Mesenchymal stem cell (in vitro differentiated cells and primary cell): ENCODE data around the gene RBMS3.

Source experiments
- DNase-seq: peaks from one replicate; pipeline ENCODE4 v3.0.0-alpha.2; 2013
- H2AFZ ChIP-seq: one replicate; pipeline ENCODE4 v1.6.1; 2013; ENCODE audit warnings: low read depth, mild to moderate bottlenecking, control low read depth, inconsistent platforms, low read length, moderate library complexity
- H2AK5ac ChIP-seq: 2 replicates; pipeline ENCODE4 v1.6.1; 2013; ENCODE audit warnings: low read length, moderate library complexity, mild to moderate bottlenecking, inconsistent platforms; ENCODE audit not compliant: severe bottlenecking
- H2BK120ac ChIP-seq: one replicate; pipeline ENCODE4 v1.6.1; 2013; ENCODE audit warnings: low read depth, mild to moderate bottlenecking, inconsistent platforms, low read length, moderate library complexity
- H2BK12ac ChIP-seq, 2 experiments: one replicate each; pipeline ENCODE4 v1.6.1; 2013; ENCODE audit warnings: inconsistent platforms in 2 of 2, low read length in 2 of 2, mild to moderate bottlenecking in 2 of 2, moderate library complexity in 2 of 2, control low read depth in 1 of 2
- H2BK15ac ChIP-seq: one replicate; pipeline ENCODE4 v1.6.1; 2013; ENCODE audit warnings: mild to moderate bottlenecking, low read depth, inconsistent platforms; ENCODE audit not compliant: poor library complexity, severe bottlenecking
- H2BK5ac ChIP-seq: 2 replicates; pipeline ENCODE4 v1.6.1; 2013; ENCODE audit warnings: low read depth, mild to moderate bottlenecking, low read length, control low read depth, inconsistent platforms; ENCODE audit not compliant: poor library complexity, severe bottlenecking
- H3K14ac ChIP-seq, 2 experiments: one replicate each; pipeline ENCODE4 v1.6.1; 2013; ENCODE audit warnings: inconsistent platforms in 2 of 2, low read length in 2 of 2, control low read depth in 1 of 2, mild to moderate bottlenecking in 1 of 2, moderate library complexity in 1 of 2
- H3K18ac ChIP-seq, 2 experiments: one replicate each; pipeline ENCODE4 v1.6.1; 2013; ENCODE audit warnings: inconsistent platforms in 2 of 2, low read length in 2 of 2, control low read depth in 1 of 2, low read depth in 1 of 2, mild to moderate bottlenecking in 1 of 2
- H3K23ac ChIP-seq, 2 experiments: one replicate each; pipeline ENCODE4 v1.6.1; 2013; ENCODE audit warnings: inconsistent platforms in 2 of 2, low read length in 2 of 2, mild to moderate bottlenecking in 2 of 2, moderate library complexity in 2 of 2, control low read depth in 1 of 2
- H3K27ac ChIP-seq: 2 replicates; pipeline ENCODE4 v1.5.1; 2013; ENCODE audit warnings: mild to moderate bottlenecking, moderate library complexity, low read length, control low read depth, inconsistent platforms; ENCODE audit not compliant: poor library complexity, severe bottlenecking
- H3K27me3 ChIP-seq, 2 experiments: 2 replicates each; pipeline versions ENCODE4 v1.6.1 to v1.7.0; 2013; ENCODE audit warnings: low read length in 2 of 2, mild to moderate bottlenecking in 2 of 2, moderate library complexity in 2 of 2, control low read depth in 1 of 2, inconsistent platforms in 1 of 2; ENCODE audit not compliant: control insufficient read depth in 1 of 2, insufficient read depth in 1 of 2
- H3K36me3 ChIP-seq, 2 experiments: 2 replicates each; pipeline versions ENCODE4 v1.6.1 to v1.7.0; 2013; ENCODE audit warnings: low read length in 2 of 2, control low read depth in 1 of 2, inconsistent platforms in 1 of 2, low read depth in 1 of 2, mild to moderate bottlenecking in 1 of 2; ENCODE audit not compliant: insufficient read depth in 2 of 2, control insufficient read depth in 1 of 2
- H3K4ac ChIP-seq, 2 experiments: one replicate each; pipeline ENCODE4 v1.6.1; 2013; ENCODE audit warnings: inconsistent platforms in 2 of 2, low read length in 2 of 2, mild to moderate bottlenecking in 2 of 2, moderate library complexity in 2 of 2, control low read depth in 1 of 2, low read depth in 1 of 2
- H3K4me1 ChIP-seq: 2 replicates; pipeline ENCODE4 v1.6.1; 2013; ENCODE audit warnings: low read depth, low read length, control low read depth; ENCODE audit not compliant: control insufficient read depth, insufficient read depth
- H3K4me2 ChIP-seq: 2 replicates; pipeline ENCODE4 v1.6.1; 2013; ENCODE audit warnings: low read length, mild to moderate bottlenecking, inconsistent platforms; ENCODE audit not compliant: poor library complexity, severe bottlenecking
- H3K4me3 ChIP-seq, 2 experiments: 2 replicates each; pipeline versions ENCODE4 v1.5.1 to v1.7.0; 2013; ENCODE audit warnings: low read length in 2 of 2, mild to moderate bottlenecking in 2 of 2, control low read depth in 1 of 2, low read depth in 1 of 2; ENCODE audit not compliant: insufficient read depth in 1 of 2
- H3K79me1 ChIP-seq: replicated peaks from 2 replicates; pipeline ENCODE4 v1.6.1; 2013; ENCODE audit warnings: mild to moderate bottlenecking, control low read depth, low read length, inconsistent platforms; ENCODE audit not compliant: poor library complexity, severe bottlenecking
- H3K9ac ChIP-seq: 2 replicates; pipeline ENCODE4 v1.7.0; 2013; ENCODE audit warnings: mild to moderate bottlenecking, low read length, moderate library complexity
- H3K9me3 ChIP-seq: 2 replicates; pipeline ENCODE4 v1.7.0; 2013; ENCODE audit warnings: mild to moderate bottlenecking, low read length; ENCODE audit not compliant: control insufficient read depth
- H4K8ac ChIP-seq: one replicate; pipeline ENCODE4 v1.6.1; 2013; ENCODE audit warnings: inconsistent platforms, mild to moderate bottlenecking, low read length, moderate library complexity
- H4K91ac ChIP-seq: one replicate; pipeline ENCODE4 v1.6.1; 2013; ENCODE audit warnings: mild to moderate bottlenecking, low read length, inconsistent platforms
- WGBS: methylation state at CpG from one replicate; pipeline ENCODE4 v1.1.7; 2013; ENCODE audit warnings: mixed read lengths; 5-methylcytosine and 5-hydroxymethylcytosine counted together

Gene RBMS3

GRCh38 chr3:29525254-29525881 is 244.5 kb downstream of the RBMS3 start:
- Histone ChIP-seq H2AK5ac (no peak overlapping the region), H3K79me1 (peaks cover 12% of the 10 kb centered on the region), H3K27me3 (no peaks in the 10 kb centered on the region), H2AFZ (no peak overlapping the region), H3K9ac (peak overlapping the region; percentile 52), H2BK120ac (no peak overlapping the region), H2BK12ac (no peak overlapping the region), H3K36me3 (no peaks in the 10 kb centered on the region), H2BK15ac (no peak overlapping the region), H2BK5ac (no peak overlapping the region), H3K27ac (no peak overlapping the region), H3K4me1 (no peaks in the 10 kb centered on the region), H3K4me3 (no peak overlapping the region), H3K14ac (no peak overlapping the region), H3K4ac (no peak overlapping the region), H3K18ac (no peak overlapping the region), H3K4me2 (no peak overlapping the region), H3K23ac (no peak overlapping the region), H3K9me3 (no peaks in the 10 kb centered on the region), H4K8ac (no peak overlapping the region), H4K91ac (no peak overlapping the region)
- WGBS: 13% methylated on average over 1 of the region's 1 CpG
- DNase-seq: peak; percentile 54

DNA sequence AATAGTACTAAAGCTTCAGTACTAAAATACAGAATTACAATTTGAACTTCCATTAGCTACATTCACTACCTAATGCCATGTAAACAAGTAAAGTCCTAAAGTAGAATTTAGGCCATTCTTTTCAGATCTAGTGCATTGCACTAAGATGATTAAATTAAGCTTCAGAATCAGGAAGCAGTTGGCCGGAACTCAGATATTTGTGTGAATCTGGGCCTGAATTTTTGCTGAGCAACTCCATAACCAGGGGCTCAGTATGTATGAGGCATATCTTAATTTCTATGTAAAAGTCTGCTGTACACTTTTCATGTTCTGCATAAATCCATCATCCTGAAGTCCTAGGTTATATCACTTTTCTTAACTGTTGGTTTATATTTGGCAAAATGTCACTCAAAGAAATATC is 246.4 kb downstream of the RBMS3 start:
- H2AK5ac ChIP-seq: no peak overlapping the region
- H3K9ac ChIP-seq: no peak overlapping the region
- H4K8ac ChIP-seq: no peak overlapping the region
- no peak overlapping the region for H3K4me2 ChIP-seq
- H2AFZ ChIP-seq: no peak overlapping the region
- H3K79me1 ChIP-seq: peaks cover 14% of the 10 kb centered on the region
- no peak overlapping the region for H3K14ac ChIP-seq
- H3K27ac ChIP-seq: no peak overlapping the region
- no peak overlapping the region for H2BK120ac ChIP-seq
- H2BK12ac ChIP-seq: no peak overlapping the region
- 100% methylated on average over 1 of the region's 1 CpG for WGBS
- no peak overlapping the region for H3K23ac ChIP-seq
- H2BK15ac ChIP-seq: no peak overlapping the region
- H3K4me3 ChIP-seq: no peak overlapping the region
- H3K36me3 ChIP-seq: no peaks in the 10 kb centered on the region
- H3K18ac ChIP-seq: no peak overlapping the region
- DNase-seq: no peak
- H3K4me1 ChIP-seq: no peaks in the 10 kb centered on the region
- no peaks in the 10 kb centered on the region for H3K9me3 ChIP-seq
- no peaks in the 10 kb centered on the region for H3K27me3 ChIP-seq
- H3K4ac ChIP-seq: no peak overlapping the region
- no peak overlapping the region for H2BK5ac ChIP-seq
- no peak overlapping the region for H4K91ac ChIP-seq

DNA sequence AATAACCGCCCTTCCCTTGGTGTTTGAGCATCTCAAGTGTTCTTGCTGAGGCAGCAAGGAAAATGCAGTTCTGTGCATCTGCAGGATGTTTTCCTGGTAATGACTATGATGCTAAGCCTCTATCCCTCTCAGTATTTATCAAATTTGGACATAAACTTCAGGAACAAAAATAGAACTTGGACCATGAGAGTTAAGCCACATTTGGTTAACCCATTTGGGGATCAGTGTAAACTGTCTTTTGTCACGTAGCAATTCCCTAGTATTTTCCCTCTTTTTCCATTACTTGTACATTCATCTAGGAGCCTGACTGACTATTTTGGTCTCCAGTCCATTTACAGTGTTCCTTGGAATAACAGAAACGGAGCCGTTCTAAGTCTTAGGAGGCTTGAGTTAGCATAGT is 250.8 kb downstream of the RBMS3 start:
- no peak overlapping the region for H4K91ac ChIP-seq
- H3K4me2 ChIP-seq: no peak overlapping the region
- H3K4me1 ChIP-seq: peaks cover 1% of the 10 kb centered on the region
- H3K14ac ChIP-seq: no peak overlapping the region
- no peak overlapping the region for H2AFZ ChIP-seq
- H3K27ac ChIP-seq: no peak overlapping the region
- H2BK12ac ChIP-seq: no peak overlapping the region
- WGBS: 75% methylated on average over 4 of the region's 4 CpGs
- H3K9me3 ChIP-seq: no peaks in the 10 kb centered on the region
- H2BK15ac ChIP-seq: no peak overlapping the region
- no peak overlapping the region for H2BK5ac ChIP-seq
- no peak overlapping the region for H3K9ac ChIP-seq
- no peak for DNase-seq
- H4K8ac ChIP-seq: no peak overlapping the region
- H3K27me3 ChIP-seq: no peaks in the 10 kb centered on the region
- no peaks in the 10 kb centered on the region for H3K36me3 ChIP-seq
- H3K23ac ChIP-seq: no peak overlapping the region
- no peak overlapping the region for H2AK5ac ChIP-seq
- H3K4ac ChIP-seq: no peak overlapping the region
- no peak overlapping the region for H3K18ac ChIP-seq
- peaks cover 8% of the 10 kb centered on the region for H3K79me1 ChIP-seq
- H2BK120ac ChIP-seq: no peak overlapping the region
- H3K4me3 ChIP-seq: no peak overlapping the region

- WGBS: 94% methylated on average over 2 of the region's 4 CpGs
- no peak overlapping the region for H2BK120ac ChIP-seq
- no peaks in the 10 kb centered on the region for H3K9me3 ChIP-seq
- H2BK5ac ChIP-seq: no peak overlapping the region
- peaks cover 9% of the 10 kb centered on the region for H3K79me1 ChIP-seq
- no peak overlapping the region for H3K9ac ChIP-seq
- H2AK5ac ChIP-seq: no peak overlapping the region
- H2BK15ac ChIP-seq: no peak overlapping the region
- no peak overlapping the region for H4K91ac ChIP-seq
- no peaks in the 10 kb centered on the region for H3K27me3 ChIP-seq
- H4K8ac ChIP-seq: no peak overlapping the region
- no peak overlapping the region for H2AFZ ChIP-seq
- no peaks in the 10 kb centered on the region for H3K36me3 ChIP-seq
- no peak for DNase-seq
- H3K18ac ChIP-seq: no peak overlapping the region
- H3K4me2 ChIP-seq: no peak overlapping the region
- H2BK12ac ChIP-seq: no peak overlapping the region
- no peak overlapping the region for H3K14ac ChIP-seq
- no peak overlapping the region for H3K4me3 ChIP-seq
- H3K27ac ChIP-seq: no peak overlapping the region
- H3K23ac ChIP-seq: no peak overlapping the region
- H3K4ac ChIP-seq: no peak overlapping the region
- H3K4me1 ChIP-seq: peaks cover 1% of the 10 kb centered on the region
These were observed 251.6 kb downstream of the RBMS3 start for GRCh38 chr3:29532473-29532872.
